PFSK-1 (cell line): Measurements from ENCODE around the gene KIF5C.

Experiments used
- FOXP2 ChIP-seq: optimal IDR thresholded peaks from 2 replicates; pipeline ENCODE3; 2011; ENCODE audit warnings: borderline replicate concordance, control low read depth, inconsistent platforms; ENCODE audit not compliant: insufficient read depth; ENCODE audit errors: extremely low read length, extremely low read depth
- POLR2AphosphoS5 ChIP-seq: IDR thresholded peaks from 2 replicates; pipeline ENCODE4 v1.6.1; 2012; ENCODE audit warnings: low read depth, mild to moderate bottlenecking, control low read depth, low read length, moderate library complexity
- REST ChIP-seq, 2 experiments: IDR thresholded peaks; 2 replicates each; pipeline versions ENCODE4 v1.6.1 to v1.8.0; 2011 to 2012; ENCODE audit warnings: low read depth in 2 of 2, low read length in 2 of 2, control low read depth in 1 of 2, inconsistent platforms in 1 of 2, mild to moderate bottlenecking in 1 of 2, moderate library complexity in 1 of 2; ENCODE audit not compliant: insufficient read depth in 1 of 2
- SIN3A ChIP-seq: IDR thresholded peaks from 2 replicates; pipeline ENCODE4 v1.6.1; 2012; ENCODE audit warnings: mild to moderate bottlenecking, low read length, moderate library complexity, borderline replicate concordance; ENCODE audit not compliant: insufficient read depth
- TAF1 ChIP-seq: IDR thresholded peaks from 2 replicates; pipeline ENCODE4 v1.6.1; 2012; ENCODE audit warnings: low read length, control low read depth, borderline replicate concordance; ENCODE audit not compliant: insufficient read depth

DNA sequence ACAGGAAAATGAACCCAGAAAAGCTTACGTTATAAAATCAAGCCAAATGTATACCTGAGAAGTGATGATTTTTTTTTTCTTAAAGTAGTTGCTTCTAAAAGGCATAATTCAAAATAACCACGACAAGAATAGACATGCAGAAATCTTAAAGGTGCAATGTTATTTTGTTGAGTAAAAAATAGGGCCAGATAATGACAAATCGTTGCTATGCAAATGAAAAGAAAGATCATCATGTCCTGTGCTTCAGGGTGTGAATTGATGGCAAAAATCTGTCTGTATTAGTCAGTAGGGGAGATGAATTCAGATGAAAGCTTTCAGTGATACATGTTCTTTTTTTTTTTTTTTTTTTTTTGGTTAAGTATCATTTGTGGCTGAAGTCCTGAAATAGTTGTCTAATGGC lies 187.5 kb downstream of the KIF5C start:
- TF ChIP-seq POLR2AphosphoS5 (no peak), REST (IDR thresholded peaks at IDR 0.05; ENCODE audit: insufficient read depth in 1 of 2, low read depth in 2 of 2, low read length in 2 of 2) (no peak), TAF1 (no peak), SIN3A (no peak), FOXP2 (no peak)
